ENCODE measurements around the gene CMTM4. TPM values are rescaled to one million over a fixed set of nuclear protein-coding genes. Genes with fewer than 3 reads are reported as not detected.

The CMTM4 gene
- total and polyA plus RNA-seq, 2 of the 8 experiments (the other 6 are each of a cell fraction or from before 2014, with no cell fraction given): 35.3 to 51.7 TPM

DNA sequence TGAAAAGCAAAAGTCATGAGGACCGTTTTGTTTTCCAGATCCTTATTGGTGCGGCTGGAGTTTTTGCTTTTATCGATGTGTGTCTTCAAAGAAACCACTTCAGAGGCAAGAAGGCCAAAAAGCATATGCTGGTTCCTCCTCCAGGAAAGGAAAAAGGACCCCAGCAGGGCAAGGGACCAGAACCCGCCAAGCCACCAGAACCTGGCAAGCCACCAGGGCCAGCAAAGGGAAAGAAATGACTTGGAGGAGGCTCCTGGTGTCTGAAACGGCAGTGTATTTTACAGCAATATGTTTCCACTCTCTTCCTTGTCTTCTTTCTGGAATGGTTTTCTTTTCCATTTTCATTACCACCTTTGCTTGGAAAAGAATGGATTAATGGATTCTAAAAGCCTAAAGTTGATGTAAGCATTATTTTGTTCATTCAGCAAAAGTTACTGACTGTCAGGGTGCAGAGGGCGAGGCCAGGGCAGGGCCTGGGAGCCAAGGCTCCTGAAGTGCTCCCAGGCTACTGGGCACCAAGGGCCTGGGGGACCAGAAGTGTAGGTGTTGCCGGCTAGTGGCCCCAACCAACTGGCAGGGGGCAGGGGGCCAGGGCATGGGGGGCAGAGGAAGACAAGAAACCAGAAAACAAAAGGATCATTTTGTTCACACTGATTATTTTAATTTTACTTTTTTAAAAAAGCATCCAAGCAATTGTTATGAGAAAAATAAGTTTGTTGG, 108.5 kb downstream of the CMTM4 start:
- no peak overlapping the region for H3K4me3 ChIP-seq (ENCODE audit: extremely low read depth in 1 of 4, insufficient read depth in 2 of 4, low read depth in 3 of 4, low read length in 4 of 4)
- no peak overlapping the region for H2BK5ac ChIP-seq (ENCODE audit: low read depth, low read length)
- no peaks in the 10 kb centered on the region for H4K20me1 ChIP-seq (replicated peaks in 1 of 2; ENCODE audit: control insufficient read depth in 1 of 2, insufficient read depth in 2 of 2, low read length in 2 of 2)
- FAIRE-seq (no peak), DNase-seq (ENCODE audit: low read depth in 1 of 2, low spot score in 2 of 2) (no peak)
- no peaks in the 10 kb centered on the region for H3K79me2 ChIP-seq (ENCODE audit: control insufficient read depth in 1 of 2, insufficient read depth in 2 of 2, low read length in 2 of 2)
- H2AK5ac ChIP-seq (ENCODE audit: low read depth, low read length): no peak overlapping the region
- no peak overlapping the region for H3K9ac ChIP-seq (replicated peaks in 1 of 4; ENCODE audit: extremely low read depth in 1 of 4, low read depth in 3 of 4, low read length in 3 of 4)
- H3K27me3 ChIP-seq (replicated peaks in 1 of 4; ENCODE audit: control insufficient read depth in 3 of 4, extremely low read depth in 1 of 4, insufficient read depth in 3 of 4, low read length in 3 of 4): no peaks in the 10 kb centered on the region
- CTCF ChIA-PET (ENCODE audit: partially characterized antibody): interaction anchor here (0.6 to 1.9 kb wide), 5 partner anchors 37 to 130 kb away, joined by 3 to 12 read pairs (median 3); no protein-coding TSS in a partner anchor
- no peak overlapping the region for H3K27ac ChIP-seq (ENCODE audit: low read depth, low read length)
- H3K36me3 ChIP-seq (ENCODE audit: control insufficient read depth in 2 of 4, insufficient read depth in 4 of 4, low read length in 3 of 4): no peaks in the 10 kb centered on the region
- no peaks in the 10 kb centered on the region for H3K23me2 ChIP-seq (ENCODE audit: low read depth, low read length)
- H4K5ac ChIP-seq (ENCODE audit: insufficient read length, low read depth, low read length): no peak overlapping the region
- H3K14ac ChIP-seq (ENCODE audit: insufficient read length): no peak overlapping the region
- H3K4ac ChIP-seq (replicated peaks; ENCODE audit: insufficient read length, low read depth, low read length): no peak overlapping the region
- H3K9me3 ChIP-seq (ENCODE audit: insufficient read depth in 2 of 2, low read depth in 1 of 2, low read length in 1 of 2): no peaks in the 10 kb centered on the region
- H3K79me1 ChIP-seq (ENCODE audit: low read depth, low read length): no peaks in the 10 kb centered on the region
- no peak overlapping the region for H2AFZ ChIP-seq (ENCODE audit: low read length)
- H2BK12ac ChIP-seq (ENCODE audit: low read depth, low read length): no peak overlapping the region
- no peak overlapping the region for H4K8ac ChIP-seq (ENCODE audit: extremely low read depth, insufficient read depth, low read length)
- no peak overlapping the region for H3K18ac ChIP-seq (ENCODE audit: extremely low read depth, low read length)
- no peak overlapping the region for H3K4me2 ChIP-seq (ENCODE audit: insufficient read depth in 1 of 2, low read depth in 2 of 2, low read length in 2 of 2)
- no peak overlapping the region for H3K23ac ChIP-seq (ENCODE audit: insufficient read length)
- POLR2A ChIA-PET (ENCODE audit: partially characterized antibody): no interaction called here
- H2BK20ac ChIP-seq (ENCODE audit: low read length): no peak overlapping the region
- 92% methylated on average over 7 of the region's 7 CpGs; no CpG with 5 or more reads in 1 of the 2 experiments for WGBS, 2 experiments (ENCODE audit: extremely low coverage in 1 of 2, insufficient coverage in 1 of 2, insufficient read length in 1 of 2, insufficient replicate concordance in 2 of 2, low coverage in 1 of 2, low lambda C conversion rate in 2 of 2, missing lambda C conversion rate in 1 of 2)
- H3K56ac ChIP-seq (replicated peaks; ENCODE audit: insufficient read length, low read depth, low read length): no peak overlapping the region
- H2BK15ac ChIP-seq (ENCODE audit: low read length): no peak overlapping the region
- H3K4me1 ChIP-seq (replicated peaks in 1 of 4; ENCODE audit: control insufficient read depth in 3 of 4, insufficient read depth in 4 of 4, low read length in 3 of 4): no peaks in the 10 kb centered on the region
- H4K91ac ChIP-seq (replicated peaks; ENCODE audit: insufficient read length, low read length): no peak overlapping the region
- no peak overlapping the region for H2BK120ac ChIP-seq (replicated peaks; ENCODE audit: low read depth, low read length)
- TF ChIP-seq RFX5 (IDR thresholded peaks at IDR 0.05; ENCODE audit: borderline replicate concordance, low read depth, low read length): no peak
- TF ChIP-seq TAF7 (optimal IDR thresholded peaks at IDR 0.05; ENCODE audit: borderline replicate concordance, low read depth, low read length): no peak
- no peak for TF ChIP-seq KDM4A (IDR thresholded peaks at IDR 0.05; ENCODE audit: low read depth, low read length, severe bottlenecking)
- TF ChIP-seq FOSL1 (IDR thresholded peaks at IDR 0.05; ENCODE audit: insufficient read depth, low read depth, low read length): no peak
- TF ChIP-seq JUN (IDR thresholded peaks at IDR 0.05; ENCODE audit: low read depth, low read length): no peak
- no peak for TF ChIP-seq JUND (IDR thresholded peaks at IDR 0.05; ENCODE audit: low read length)
- no peak for TF ChIP-seq TEAD4 (IDR thresholded peaks at IDR 0.05; ENCODE audit: low read depth, low read length)
- TF ChIP-seq BRCA1 (IDR thresholded peaks at IDR 0.05; ENCODE audit: low read depth, low read length): no peak
- no peak for TF ChIP-seq CREB1 (IDR thresholded peaks at IDR 0.05)
- no peak for TF ChIP-seq KDM5A (IDR thresholded peaks at IDR 0.05; ENCODE audit: low read length)
- TF ChIP-seq KDM1A (IDR thresholded peaks at IDR 0.05; ENCODE audit: borderline replicate concordance, low read length): no peak
- TF ChIP-seq TBP (IDR thresholded peaks at IDR 0.05; ENCODE audit: low read depth, low read length): no peak
- no peak for TF ChIP-seq TAF1 (IDR thresholded peaks at IDR 0.05; ENCODE audit: low read depth, low read length)
- TF ChIP-seq POU5F1 (IDR thresholded peaks at IDR 0.05; ENCODE audit: low read depth, low read length): no peak
- no peak for TF ChIP-seq NRF1 (IDR thresholded peaks at IDR 0.05; ENCODE audit: low read depth, low read length)

All from H1 (cell line).